Ramos (cell line): ENCODE results near the gene PTCD1.

Source experiments
- in situ Hi-C: fragments of 300-500 bp; cut with MboI; formaldehyde crosslinking; loops from one replicate; pipeline ENCODE4 v1.14.3; 2022; ENCODE audit warnings: low sequenced_read_pairs; ENCODE audit not compliant: unreplicated experiment

PTCD1 gene

DNA sequence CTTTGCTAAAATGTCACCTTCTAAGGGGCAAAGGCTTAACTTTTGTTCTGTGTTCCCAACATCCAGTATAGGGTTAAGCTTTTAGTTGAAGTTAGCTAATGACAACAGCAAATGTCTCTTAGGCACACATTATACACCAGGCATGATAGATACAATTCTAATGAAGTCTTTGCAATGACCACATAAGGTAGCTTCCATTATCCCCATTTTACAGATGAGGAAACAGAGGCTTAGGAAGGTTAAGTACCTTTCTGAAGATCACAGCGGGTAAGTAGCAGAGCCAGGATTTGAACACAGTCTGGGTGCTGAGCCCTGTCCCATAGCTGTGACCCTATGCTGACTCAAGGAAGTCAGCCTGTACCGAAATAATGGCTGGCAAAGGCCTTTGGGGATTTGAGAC lies 28.0 kb downstream of the PTCD1 start:
- in situ Hi-C loops = no loop called here

DNA sequence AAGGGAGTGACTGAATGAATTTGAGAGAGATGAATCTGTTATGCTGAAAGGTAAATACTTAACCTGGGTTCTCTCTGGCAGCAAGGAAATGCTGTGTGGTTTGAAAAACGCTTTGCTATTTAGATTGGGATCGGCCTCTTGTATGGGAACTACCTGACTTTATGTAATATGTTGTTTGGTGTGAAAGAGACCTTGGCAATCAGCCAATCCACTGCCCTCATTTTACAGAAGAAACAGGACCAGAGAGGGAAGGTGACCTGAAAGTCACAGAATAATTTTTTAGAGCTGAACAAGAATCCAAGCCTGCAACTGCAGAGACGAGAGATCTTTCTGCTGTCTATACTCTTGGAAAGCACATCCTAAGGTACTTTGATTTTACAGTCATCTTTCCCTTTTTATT lies 28.8 kb downstream of the PTCD1 start:
- in situ Hi-C loops = no loop called here

DNA sequence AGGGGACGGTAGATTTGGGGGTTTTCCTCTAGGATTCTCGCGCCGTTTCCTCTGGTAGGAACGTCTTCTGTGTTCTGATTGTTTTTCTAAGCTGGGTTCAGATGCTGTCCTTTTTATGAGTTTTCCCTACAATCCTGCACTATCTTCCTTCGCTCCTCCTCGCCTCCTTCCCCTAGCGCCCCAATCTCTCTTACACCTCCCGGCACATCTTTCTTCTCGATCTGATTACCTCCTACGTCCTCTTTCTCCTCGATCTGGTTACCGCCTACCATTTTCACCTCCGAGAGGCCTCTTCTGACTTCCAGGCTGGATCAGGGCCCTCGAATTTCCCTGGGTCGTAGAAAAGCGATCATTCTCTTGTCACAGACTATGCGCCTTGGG lies 29.4 kb downstream of the PTCD1 start:
- in situ Hi-C loops = no loop called here

GRCh38 chr7:99408379-99409191 lies 30.0 kb downstream of the PTCD1 start, which contains the start of the genes BUD31 and PDAP1:
BUD31 (plus strand) TSS chr7:99408969; CDS start chr7:99411093, 2,124 bp downstream.
PDAP1 (minus strand) TSS chr7:99408597; CDS start chr7:99408548, 49 bp downstream.
- in situ Hi-C loops = no loop called here

GRCh38 chr7:99407872-99408378 lies 30.7 kb downstream of the PTCD1 start:
- in situ Hi-C loops = no loop called here

- in situ Hi-C loops = no loop called here
Measured at GRCh38 chr7:99406557-99406956, 32.0 kb downstream of the PTCD1 start.

- in situ Hi-C loops = no loop called here
Measured at GRCh38 chr7:99404977-99405320, 33.6 kb downstream of the PTCD1 start.

- in situ Hi-C loops = no loop called here
Measured at GRCh38 chr7:99404235-99404976, 34.2 kb downstream of the PTCD1 start.

DNA sequence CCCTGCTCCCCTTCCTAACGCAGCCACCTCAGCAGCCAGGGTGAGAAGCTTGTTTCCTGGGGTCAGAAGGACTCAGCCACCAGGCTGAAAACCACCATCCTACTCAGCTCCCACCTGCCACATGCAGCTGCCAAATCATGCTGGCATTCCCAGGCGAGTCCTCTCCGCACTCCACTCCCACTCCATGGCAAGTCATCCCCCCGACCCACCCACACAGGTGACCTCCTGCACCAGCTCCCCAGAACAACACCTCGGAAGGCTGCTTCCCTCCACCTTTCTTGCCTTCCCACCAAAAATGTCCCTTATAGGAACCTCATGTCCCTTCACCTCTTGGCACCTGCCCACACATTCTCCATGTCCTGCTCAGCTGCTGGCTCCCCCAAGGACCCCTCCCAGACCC lies 34.8 kb downstream of the PTCD1 start:
- in situ Hi-C loops = no loop called here

- in situ Hi-C loops = no loop called here
Measured at GRCh38 chr7:99402854-99403253, 35.7 kb downstream of the PTCD1 start.

DNA sequence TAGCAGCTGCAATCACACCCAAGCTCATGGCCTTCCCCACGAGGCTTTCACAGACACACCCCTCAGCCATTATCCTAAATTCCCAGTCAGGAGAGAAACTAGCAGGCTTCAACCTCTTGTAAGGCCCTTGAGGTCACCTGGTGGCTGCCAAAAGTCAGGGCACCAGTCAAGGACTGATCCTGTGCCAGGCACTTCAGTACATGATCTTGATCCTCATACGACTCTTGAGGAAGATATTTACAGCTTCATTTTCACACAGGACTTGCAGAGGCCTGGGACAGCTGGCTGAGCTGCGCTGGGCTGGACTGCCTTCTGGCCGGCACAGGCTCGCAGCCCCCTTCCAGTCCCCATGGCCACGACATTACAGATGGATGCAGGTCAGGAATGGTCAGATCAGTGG lies 39.0 kb downstream of the PTCD1 start:
- in situ Hi-C loops = no loop called here

DNA sequence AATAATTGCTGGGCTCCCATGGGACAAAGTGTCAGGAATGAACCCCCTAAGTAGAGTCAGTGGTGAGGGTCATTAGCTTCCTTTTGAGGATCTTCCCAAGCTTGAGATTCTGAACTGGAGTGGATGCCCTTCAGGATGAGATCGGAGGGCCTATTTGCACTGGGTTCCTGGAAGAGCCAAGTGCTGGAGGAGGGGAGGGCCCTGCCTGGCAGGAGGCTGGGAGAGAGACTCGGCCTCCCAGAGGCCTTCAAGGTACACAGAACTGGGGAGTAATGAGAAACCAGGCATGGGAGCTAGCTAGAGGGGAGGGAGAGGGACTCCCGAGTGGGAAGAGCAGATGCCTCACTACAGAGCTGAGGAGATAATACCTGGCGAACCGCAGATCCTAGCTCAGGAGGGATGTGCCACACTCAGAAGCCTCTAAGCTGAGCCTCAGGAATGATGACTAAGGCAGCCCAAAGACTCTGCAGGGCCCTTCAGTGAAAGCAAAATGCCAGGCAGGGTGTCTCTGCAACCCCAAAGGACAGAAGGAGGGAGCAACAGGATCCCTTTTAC lies 39.6 kb downstream of the PTCD1 start:
- in situ Hi-C loops = no loop called here

DNA sequence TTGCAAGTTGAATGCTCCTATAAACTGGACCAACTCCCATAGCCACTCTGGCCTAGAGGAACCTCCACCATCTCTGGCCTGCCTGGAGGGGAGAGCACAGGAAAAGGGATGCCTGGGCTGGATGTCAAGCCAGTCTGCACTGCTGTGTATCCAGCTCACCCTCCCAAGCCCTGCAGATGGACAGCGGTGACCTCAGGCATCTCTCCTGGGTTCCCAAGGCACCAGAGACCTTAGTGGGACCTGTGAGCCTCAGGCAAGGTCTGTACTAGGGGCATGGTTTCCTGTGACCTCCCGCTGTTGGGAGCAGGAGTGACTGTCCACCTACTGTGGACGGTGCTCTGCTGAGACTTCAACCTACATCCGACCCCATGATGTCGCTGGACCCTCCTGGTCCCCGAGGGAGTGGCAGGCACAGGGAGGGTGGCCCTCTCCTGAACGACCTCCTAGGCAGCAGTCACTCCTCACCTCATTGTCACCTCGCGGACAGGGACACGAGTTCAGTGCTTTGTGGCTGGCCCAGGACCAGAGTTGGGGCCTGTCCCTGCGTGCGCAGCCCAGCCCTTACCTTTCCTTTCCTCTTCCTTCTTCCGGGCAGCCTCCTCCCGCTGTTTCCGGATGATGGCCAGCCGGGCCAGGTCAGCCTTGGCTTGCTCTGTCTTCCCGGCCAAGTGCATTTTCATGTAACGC lies 41.2 kb downstream of the PTCD1 start:
- in situ Hi-C loops = no loop called here

- in situ Hi-C loops = no loop called here
Measured at GRCh38 chr7:99396418-99397296, 41.9 kb downstream of the PTCD1 start.

GRCh38 chr7:99395616-99396327 lies 42.8 kb downstream of the PTCD1 start:
- in situ Hi-C loops = no loop called here

GRCh38 chr7:99394188-99394502 lies 44.5 kb downstream of the PTCD1 start:
- in situ Hi-C loops = no loop called here

DNA sequence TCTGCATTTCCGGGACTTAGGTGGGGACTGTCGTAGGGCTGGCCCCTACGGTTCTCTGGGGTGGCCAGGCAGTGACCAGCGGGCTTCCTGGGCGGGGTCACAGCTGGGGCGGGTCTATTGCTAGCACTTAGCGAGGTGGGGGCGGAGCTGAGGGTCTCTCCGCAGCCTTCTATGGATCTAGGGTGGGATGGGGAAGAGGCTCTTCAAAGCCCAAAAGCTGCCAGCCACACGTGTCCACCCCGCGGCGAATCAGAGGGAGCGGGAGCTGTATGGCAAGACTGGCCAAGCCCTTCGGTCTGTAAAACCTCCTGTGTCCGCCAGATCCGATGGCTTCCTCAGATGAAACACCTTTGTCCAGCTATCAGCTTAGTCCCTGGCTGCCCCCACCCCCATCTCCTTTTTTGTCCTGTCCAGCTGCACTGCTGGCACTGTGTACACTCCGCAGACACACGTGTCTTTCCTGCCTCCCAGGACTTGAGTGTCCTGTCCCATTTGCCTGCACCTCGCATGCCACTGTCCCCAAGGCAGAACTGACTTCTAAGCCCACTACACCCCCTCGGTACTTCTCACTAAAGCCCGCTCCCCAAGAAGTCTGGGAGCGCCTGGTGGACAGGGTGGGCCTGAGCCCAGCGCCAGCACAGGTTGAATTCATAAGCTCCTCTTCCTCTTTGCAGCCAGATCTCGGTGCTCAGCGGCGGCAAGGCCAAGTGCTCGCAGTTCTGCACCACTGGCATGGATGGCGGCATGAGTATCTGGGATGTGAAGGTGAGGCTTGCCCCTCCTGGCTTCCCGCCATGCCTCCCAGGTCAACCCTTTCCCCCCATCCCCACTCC lies 45.0 kb downstream of the PTCD1 start:
- in situ Hi-C loops = no loop called here

GRCh38 chr7:99392659-99393354 lies 45.8 kb downstream of the PTCD1 start:
- in situ Hi-C loops = no loop called here
